Measurements from ENCODE around the gene BCL11A.

- TF ChIP-seq CTCF (IDR thresholded peaks at IDR 0.05; ENCODE audit: low read depth, low read length, poor library complexity, severe bottlenecking) (no peak), EZH2phosphoT487 (IDR thresholded peaks at IDR 0.05; ENCODE audit: borderline replicate concordance, low read length) (no peak)
Measured at GRCh38 chr2:60489289-60489688, 64.2 kb downstream of the BCL11A start.

Data from DOHH2 (cell line).